ENCODE data around the gene POMGNT1. TPM values are rescaled to one million over a fixed set of nuclear protein-coding genes. Genes with fewer than 3 reads are reported as not detected.

POMGNT1 gene
- total and polyA plus RNA-seq, 2 donors (not counting 3 experiments of a cell fraction or from before 2014, with no cell fraction given), result 64.4 to 67.5 TPM

- TF ChIP-seq MYC (IDR thresholded peaks at IDR 0.05; ENCODE audit: low read depth, low read length) (no peak), JUN (IDR thresholded peaks at IDR 0.05; ENCODE audit: borderline replicate concordance, insufficient read depth, insufficient read length, low read depth) (no peak), FOS (IDR thresholded peaks at IDR 0.05; ENCODE audit: borderline replicate concordance, insufficient read depth, low read length) (no peak), POLR2AphosphoS5 (IDR thresholded peaks at IDR 0.05; ENCODE audit: insufficient read depth, low read depth, low read length) (no peak), POLR2A (IDR thresholded peaks at IDR 0.05; ENCODE audit: low read depth, low read length) (no peak), GATA2 (IDR thresholded peaks at IDR 0.05; ENCODE audit: insufficient read depth, insufficient read length, low read depth, low read length) (no peak), MAX (IDR thresholded peaks at IDR 0.05; ENCODE audit: insufficient read depth, insufficient read length) (no peak), EZH2 (IDR thresholded peaks at IDR 0.05; ENCODE audit: borderline replicate concordance, low read depth, low read length, severe bottlenecking) (no peak), CTCF (IDR thresholded peaks at IDR 0.05; ENCODE audit: extremely low read depth in 1 of 2, insufficient read depth in 1 of 2, low read depth in 1 of 2, low read length in 2 of 2) (no peak)
- no peaks in the 10 kb centered on the region for H3K9me1 ChIP-seq (replicated peaks; ENCODE audit: control insufficient read depth, extremely low read depth, insufficient read depth, low read length)
- H3K9me3 ChIP-seq (replicated peaks; ENCODE audit: control insufficient read depth, insufficient read depth, low read length), result no peaks in the 10 kb centered on the region
- intact Hi-C loops (cut with micrococcal nuclease), result no loop called here
- DNase-seq (ENCODE audit: low read depth, low spot score) (no peak), FAIRE-seq (no peak)
- H3K9ac ChIP-seq (replicated peaks; ENCODE audit: extremely low read depth, insufficient read depth, low read length), result no peak overlapping the region
- no peaks in the 10 kb centered on the region for H3K36me3 ChIP-seq (ENCODE audit: control insufficient read depth in 2 of 2, extremely low read depth in 1 of 2, insufficient read depth in 2 of 2, low read length in 2 of 2)
- no peak overlapping the region for H3K27ac ChIP-seq (ENCODE audit: insufficient read depth, low read depth, low read length)
- ChIA-PET CTCF (interaction anchor here (1.0 kb wide), 1 partner anchor 14 kb away, joined by 4 read pairs; no protein-coding TSS in a partner anchor), POLR2A (no interaction called here)
- H3K79me2 ChIP-seq (ENCODE audit: control insufficient read depth, insufficient read depth, low read length), result no peaks in the 10 kb centered on the region
- no peaks in the 10 kb centered on the region for H3K27me3 ChIP-seq (ENCODE audit: control insufficient read depth in 2 of 2, insufficient read depth in 2 of 2, low read length in 2 of 2)
- no peaks in the 10 kb centered on the region for H4K20me1 ChIP-seq (replicated peaks; ENCODE audit: control insufficient read depth, extremely low read depth, insufficient read depth, low read length)
- no TSS peak for BruUV-seq (replicated peaks)
- no peaks in the 10 kb centered on the region for H3K4me1 ChIP-seq (ENCODE audit: control insufficient read depth, extremely low read depth, insufficient read depth, low read length)
- H3K4me3 ChIP-seq (replicated peaks in 1 of 3; ENCODE audit: insufficient read depth in 1 of 3, low read depth in 1 of 3, low read length in 3 of 3), result no peak overlapping the region
- H2AFZ ChIP-seq (ENCODE audit: low read depth, low read length), result no peak overlapping the region
- dilution Hi-C loops (cut with MboI; ENCODE audit: extremely low pct_ligation_motif_present, low sequenced_read_pairs), result no loop called here
- H3K4me2 ChIP-seq (ENCODE audit: insufficient read depth, low read length), result no peak overlapping the region
Observed at GRCh38 chr1:46152016-46152415, 46.2 kb downstream of the POMGNT1 start.
